ENCODE results near the gene USP7. TPM values are rescaled to one million over a fixed set of nuclear protein-coding genes. Genes with fewer than 3 reads are reported as not detected.
A peak's percentile ranks its signal among the peaks of the same experiment; 100 is the strongest.

USP7 gene
- total and polyA plus RNA-seq, 2 donors from 2014 or later: 26.7 to 92.0 TPM

GRCh38 chr16:8934601-8935000 lies 29.1 kb downstream of the USP7 start:
- H3K9me3 ChIP-seq (ENCODE audit: control insufficient read depth in 2 of 3, insufficient read depth in 1 of 3, low read length in 3 of 3): no peaks in the 10 kb centered on the region
- no peak for DNase-seq
- H3K27me3 ChIP-seq (ENCODE audit: control insufficient read depth, insufficient read depth, low read length): no peaks in the 10 kb centered on the region
- FAIRE-seq: no peak
- no peak overlapping the region for H3K9ac ChIP-seq (ENCODE audit: low read length in 3 of 3)
- peaks cover 0 to 7% (median 7%) of the 10 kb centered on the region in 3 donors for H3K4me1 ChIP-seq (ENCODE audit: control insufficient read depth in 2 of 3, insufficient read depth in 2 of 3, low read depth in 1 of 3, low read length in 3 of 3)
- H3K4me3 ChIP-seq (ENCODE audit: low read length in 3 of 3): no peak overlapping the region
- no peak for TF ChIP-seq CTCF (IDR thresholded peaks at IDR 0.05; ENCODE audit: borderline replicate concordance, extremely low read depth, insufficient read depth)
- H3K27ac ChIP-seq (ENCODE audit: low read depth in 2 of 2, low read length in 2 of 2): no peak overlapping the region
- peaks cover 0 to 5% (median 0%) of the 10 kb centered on the region in 3 donors for H3K36me3 ChIP-seq (ENCODE audit: control insufficient read depth in 2 of 3, insufficient read depth in 3 of 3, low read length in 3 of 3)
- intact Hi-C loops (cut with DNase I): no loop called here

- TF ChIP-seq CTCF (IDR thresholded peaks at IDR 0.05; ENCODE audit: borderline replicate concordance, extremely low read depth, insufficient read depth): no peak
- Histone ChIP-seq H3K27ac (ENCODE audit: low read depth in 2 of 2, low read length in 2 of 2) (no peak overlapping the region), H3K27me3 (ENCODE audit: control insufficient read depth, insufficient read depth, low read length) (no peaks in the 10 kb centered on the region), H3K4me1 (ENCODE audit: control insufficient read depth in 2 of 3, insufficient read depth in 2 of 3, low read depth in 1 of 3, low read length in 3 of 3) (peaks cover 0 to 3% (median 0%) of the 10 kb centered on the region in 3 donors), H3K4me3 (ENCODE audit: low read length in 3 of 3) (no peak overlapping the region), H3K36me3 (ENCODE audit: control insufficient read depth in 2 of 3, insufficient read depth in 3 of 3, low read length in 3 of 3) (peaks cover 0 to 16% (median 8%) of the 10 kb centered on the region in 3 donors), H3K9ac (ENCODE audit: low read length in 3 of 3) (no peak overlapping the region), H3K9me3 (ENCODE audit: control insufficient read depth in 2 of 3, insufficient read depth in 1 of 3, low read length in 3 of 3) (no peaks in the 10 kb centered on the region)
- DNase-seq (peak in 4 of 5 donors; percentile 67 to 82 (median 79)), FAIRE-seq (no peak)
- intact Hi-C loops (cut with DNase I): no loop called here
Measured at GRCh38 chr16:8931859-8932258, 31.8 kb downstream of the USP7 start.

GRCh38 chr16:8929086-8929748 lies 34.5 kb downstream of the USP7 start:
- H3K36me3 ChIP-seq (ENCODE audit: control insufficient read depth in 2 of 3, insufficient read depth in 3 of 3, low read length in 3 of 3): peaks cover 0 to 19% (median 13%) of the 10 kb centered on the region in 3 donors
- DNase-seq: peak in 1 of 5 donors; percentile 22
- intact Hi-C loops (cut with DNase I): no loop called here
- no peak for TF ChIP-seq CTCF (IDR thresholded peaks at IDR 0.05; ENCODE audit: borderline replicate concordance, extremely low read depth, insufficient read depth)
- peaks cover 0 to 3% (median 0%) of the 10 kb centered on the region in 3 donors for H3K4me1 ChIP-seq (ENCODE audit: control insufficient read depth in 2 of 3, insufficient read depth in 2 of 3, low read depth in 1 of 3, low read length in 3 of 3)
- FAIRE-seq: no peak
- H3K9me3 ChIP-seq (ENCODE audit: control insufficient read depth in 2 of 3, insufficient read depth in 1 of 3, low read length in 3 of 3): no peaks in the 10 kb centered on the region
- H3K4me3 ChIP-seq (ENCODE audit: low read length in 3 of 3): no peak overlapping the region
- H3K9ac ChIP-seq (ENCODE audit: low read length in 3 of 3): no peak overlapping the region
- H3K27me3 ChIP-seq (ENCODE audit: control insufficient read depth, insufficient read depth, low read length): no peaks in the 10 kb centered on the region
- H3K27ac ChIP-seq (ENCODE audit: low read depth in 2 of 2, low read length in 2 of 2): no peak overlapping the region
